RWPE2 (cell line): ENCODE measurements around the gene ZNF326.
A peak's percentile ranks its signal among the peaks of the same experiment; 100 is the strongest.

Source experiments
- ATAC-seq: fragments of 200-7000 bp; cut with Tn5 transposase; 3 replicates; pipeline ENCODE4 v1.9.1; 2021; ENCODE audit warnings: low read depth
- DNase-seq: peaks from one replicate; pipeline ENCODE4 v3.0.0-alpha.2; 2020; ENCODE audit warnings: low spot score
- H3K27ac ChIP-seq: fragments of 450-650 bp; 2 replicates; pipeline ENCODE4 v1.5.1; 2017; ENCODE audit warnings: mild to moderate bottlenecking; ENCODE audit not compliant: poor library complexity, severe bottlenecking
- H3K27me3 ChIP-seq: fragments of 250-450 bp; sonication (Bioruptor Pico); 2 replicates; pipeline ENCODE4 v1.5.1; 2021; ENCODE audit warnings: mild to moderate bottlenecking, moderate library complexity; ENCODE audit not compliant: insufficient read depth, poor library complexity, severe bottlenecking
- H3K36me3 ChIP-seq: fragments of 250-450 bp; sonication (Bioruptor Pico); 2 replicates; pipeline ENCODE4 v1.5.1; 2020; ENCODE audit warnings: low read depth, mild to moderate bottlenecking, moderate library complexity
- H3K4me1 ChIP-seq: fragments of 250-450 bp; sonication (Bioruptor Pico); 2 replicates; pipeline ENCODE4 v1.5.1; 2021; ENCODE audit warnings: mild to moderate bottlenecking, moderate library complexity; ENCODE audit not compliant: insufficient read depth, poor library complexity, severe bottlenecking
- H3K4me3 ChIP-seq: fragments of 250-450 bp; sonication (Bioruptor Pico); 2 replicates; pipeline ENCODE4 v1.5.1; 2021; ENCODE audit warnings: mild to moderate bottlenecking, moderate library complexity; ENCODE audit not compliant: severe bottlenecking
- H3K9me3 ChIP-seq: fragments of 250-450 bp; sonication (Bioruptor Pico); 2 replicates; pipeline ENCODE4 v1.5.1; 2021; ENCODE audit warnings: mild to moderate bottlenecking, moderate library complexity; ENCODE audit not compliant: severe bottlenecking
- TF ChIP-seq, protein P1 (sequence below): fragments of 450-650 bp; IDR thresholded peaks from one replicate; pipeline ENCODE4 v1.5.1; 2017; ENCODE audit warnings: mild to moderate bottlenecking, moderate library complexity; ENCODE audit not compliant: poor library complexity, severe bottlenecking

Gene ZNF326

DNA sequence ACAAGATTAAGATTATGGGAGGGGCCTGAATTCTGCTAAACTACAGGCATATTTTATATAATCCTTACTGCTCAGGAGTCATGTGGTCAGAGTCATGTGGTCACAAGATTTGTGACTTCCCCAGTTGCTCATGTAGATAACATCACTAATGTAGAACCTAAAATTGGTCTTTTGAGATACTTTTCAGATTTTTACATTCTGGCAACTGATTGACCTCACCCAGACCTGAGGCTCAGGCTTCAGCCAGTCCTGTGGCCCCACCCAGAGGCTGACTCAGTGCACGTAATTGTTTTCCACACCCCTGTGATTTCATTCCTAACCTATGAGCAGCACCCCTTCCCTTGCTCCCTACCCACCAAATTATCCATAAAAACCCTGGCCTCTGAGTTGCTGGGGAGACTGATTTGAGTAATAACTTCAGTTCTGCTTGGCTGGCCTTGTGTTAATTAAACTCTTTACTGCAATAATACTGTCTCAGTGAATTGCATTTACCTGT, 41.7 kb upstream of the ZNF326 start:
- H3K27ac ChIP-seq = peak overlapping the region; percentile 81
- H3K4me1 ChIP-seq = peaks cover 32% of the 10 kb centered on the region
- H3K9me3 ChIP-seq = no peaks in the 10 kb centered on the region
- TF ChIP-seq, protein P1, sequence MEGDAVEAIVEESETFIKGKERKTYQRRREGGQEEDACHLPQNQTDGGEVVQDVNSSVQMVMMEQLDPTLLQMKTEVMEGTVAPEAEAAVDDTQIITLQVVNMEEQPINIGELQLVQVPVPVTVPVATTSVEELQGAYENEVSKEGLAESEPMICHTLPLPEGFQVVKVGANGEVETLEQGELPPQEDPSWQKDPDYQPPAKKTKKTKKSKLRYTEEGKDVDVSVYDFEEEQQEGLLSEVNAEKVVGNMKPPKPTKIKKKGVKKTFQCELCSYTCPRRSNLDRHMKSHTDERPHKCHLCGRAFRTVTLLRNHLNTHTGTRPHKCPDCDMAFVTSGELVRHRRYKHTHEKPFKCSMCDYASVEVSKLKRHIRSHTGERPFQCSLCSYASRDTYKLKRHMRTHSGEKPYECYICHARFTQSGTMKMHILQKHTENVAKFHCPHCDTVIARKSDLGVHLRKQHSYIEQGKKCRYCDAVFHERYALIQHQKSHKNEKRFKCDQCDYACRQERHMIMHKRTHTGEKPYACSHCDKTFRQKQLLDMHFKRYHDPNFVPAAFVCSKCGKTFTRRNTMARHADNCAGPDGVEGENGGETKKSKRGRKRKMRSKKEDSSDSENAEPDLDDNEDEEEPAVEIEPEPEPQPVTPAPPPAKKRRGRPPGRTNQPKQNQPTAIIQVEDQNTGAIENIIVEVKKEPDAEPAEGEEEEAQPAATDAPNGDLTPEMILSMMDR = peak; percentile 46
- H3K4me3 ChIP-seq = no peak overlapping the region
- peak; percentile 88 for DNase-seq
- H3K36me3 ChIP-seq = no peaks in the 10 kb centered on the region
- peak; percentile 99 for ATAC-seq
- no peaks in the 10 kb centered on the region for H3K27me3 ChIP-seq

DNA sequence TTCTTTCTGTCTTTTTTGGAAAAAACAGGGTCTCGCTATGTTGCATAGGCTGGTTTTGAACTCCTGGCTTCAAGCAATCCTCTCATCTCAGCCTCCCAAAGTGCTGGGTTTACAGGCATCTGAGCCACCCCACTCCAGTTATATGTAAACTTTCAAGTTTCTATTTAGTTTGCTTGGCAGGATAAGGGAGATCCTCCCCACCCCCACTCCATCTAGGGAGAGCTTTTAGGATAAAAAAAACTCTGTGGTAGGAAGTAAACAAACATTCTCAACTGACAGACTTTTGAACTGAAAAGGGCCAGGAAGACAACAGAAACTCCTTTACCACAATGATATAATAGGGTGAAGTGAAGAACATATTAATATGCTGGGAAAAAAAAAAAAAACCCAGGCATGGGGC, 41.0 kb upstream of the ZNF326 start:
- Histone ChIP-seq H3K27ac (peak overlapping the region; percentile 81), H3K4me1 (peaks cover 32% of the 10 kb centered on the region), H3K4me3 (no peak overlapping the region), H3K27me3 (no peaks in the 10 kb centered on the region), H3K36me3 (no peaks in the 10 kb centered on the region), H3K9me3 (no peaks in the 10 kb centered on the region)
- no peak for ATAC-seq
- TF ChIP-seq, protein P1 = no peak
- no peak for DNase-seq

DNA sequence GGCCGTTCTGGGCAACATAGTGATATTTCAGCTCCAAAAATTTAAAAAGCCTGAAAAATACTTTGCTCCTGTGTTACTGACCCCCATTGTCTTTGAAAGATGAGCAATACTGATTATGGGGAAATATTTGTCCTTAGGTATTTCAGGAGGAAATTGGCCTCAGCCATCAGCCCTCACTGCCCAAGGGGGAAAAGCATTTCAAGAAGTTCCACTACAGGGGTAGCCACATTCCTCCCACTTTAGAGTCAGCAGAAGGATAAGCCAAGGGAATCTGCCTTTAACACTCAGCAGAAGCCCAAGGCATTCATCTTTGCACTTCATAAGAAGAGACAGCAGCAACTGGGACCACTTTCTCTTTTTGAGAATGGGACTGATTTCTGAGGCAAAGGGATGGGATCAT, 40.5 kb upstream of the ZNF326 start:
- Histone ChIP-seq H3K36me3 (no peaks in the 10 kb centered on the region), H3K4me3 (no peak overlapping the region), H3K27me3 (no peaks in the 10 kb centered on the region), H3K4me1 (peaks cover 32% of the 10 kb centered on the region), H3K9me3 (no peaks in the 10 kb centered on the region), H3K27ac (peak overlapping the region; percentile 81)
- TF ChIP-seq, protein P1 = no peak
- ATAC-seq (0 out of 3 replicates have a peak, but pooled peaks have one; percentile 3), DNase-seq (no peak)

DNA sequence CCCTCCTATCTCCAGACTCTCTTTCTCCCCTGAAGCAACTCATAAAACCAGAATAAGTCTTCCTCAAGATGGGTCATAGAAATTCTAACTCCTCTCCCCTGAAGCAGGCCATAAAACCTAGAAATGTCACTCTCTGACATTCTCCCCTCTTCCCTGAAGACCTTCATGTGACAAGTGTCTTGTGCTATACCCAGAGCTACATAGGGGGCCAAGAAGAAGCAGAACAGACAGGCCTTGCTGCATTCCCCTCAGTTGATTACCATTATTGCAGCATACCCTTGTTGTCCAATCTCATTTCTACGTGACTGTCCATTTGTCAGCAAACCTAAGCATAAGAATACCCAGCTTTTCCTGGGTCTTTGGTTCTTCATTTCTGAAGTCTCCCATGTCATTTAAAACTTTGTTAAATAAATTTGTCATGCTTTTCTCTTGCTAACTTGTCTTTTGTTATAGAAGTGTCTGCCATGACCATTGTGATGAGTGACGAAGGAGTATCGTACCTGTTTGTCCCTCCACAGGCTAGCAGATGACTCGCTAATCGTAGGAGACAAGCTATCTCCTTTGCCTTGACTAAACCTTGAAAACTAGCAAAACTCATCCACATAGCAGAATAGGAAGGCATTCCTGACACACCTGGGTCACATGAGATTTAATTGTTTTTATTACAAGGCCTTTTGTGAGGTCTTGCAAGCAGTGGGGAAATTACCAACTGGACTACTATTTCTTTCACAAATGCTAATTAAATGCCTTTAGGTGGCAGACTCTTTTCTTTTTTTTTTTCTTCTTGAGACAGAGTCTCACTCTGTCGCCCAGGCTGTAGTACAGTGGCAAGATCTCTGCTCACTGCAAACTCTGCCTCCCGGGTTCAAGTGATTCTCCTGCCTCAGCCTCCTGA, 39.4 kb upstream of the ZNF326 start:
- peaks cover 32% of the 10 kb centered on the region for H3K4me1 ChIP-seq
- no peak overlapping the region for H3K4me3 ChIP-seq
- DNase-seq (no peak), ATAC-seq (no peak)
- H3K9me3 ChIP-seq = no peaks in the 10 kb centered on the region
- TF ChIP-seq, protein P1 = no peak
- no peak overlapping the region for H3K27ac ChIP-seq
- H3K27me3 ChIP-seq = no peaks in the 10 kb centered on the region
- no peaks in the 10 kb centered on the region for H3K36me3 ChIP-seq

DNA sequence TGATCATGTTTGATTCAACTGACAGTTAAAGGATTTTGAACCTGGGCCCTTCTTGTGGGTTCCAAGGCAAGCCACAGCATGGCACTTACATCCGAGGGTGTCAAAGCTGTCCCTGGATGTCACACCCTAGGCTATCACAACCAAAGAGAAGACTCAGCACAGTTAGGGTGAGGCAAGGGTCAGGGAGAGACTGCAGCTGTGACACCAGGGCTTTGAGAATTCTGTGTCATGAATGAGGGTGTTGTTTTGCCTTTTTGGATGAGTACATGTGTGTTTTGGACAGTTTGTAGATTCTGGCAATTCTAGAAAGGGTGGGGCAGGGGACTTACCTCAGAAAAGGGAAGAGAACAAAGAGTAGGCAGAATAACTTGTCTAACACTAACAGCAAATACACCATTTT, 37.8 kb upstream of the ZNF326 start:
- peaks cover 28% of the 10 kb centered on the region for H3K4me1 ChIP-seq
- no peaks in the 10 kb centered on the region for H3K27me3 ChIP-seq
- TF ChIP-seq, protein P1 = no peak
- H3K36me3 ChIP-seq = no peaks in the 10 kb centered on the region
- H3K27ac ChIP-seq = no peak overlapping the region
- DNase-seq (no peak), ATAC-seq (no peak)
- H3K4me3 ChIP-seq = no peak overlapping the region
- no peaks in the 10 kb centered on the region for H3K9me3 ChIP-seq
